Epithelial cell of esophagus (primary cell): Measurements from ENCODE around the gene CLEC19A.

Experiments
- DNase-seq: peaks from one replicate; pipeline ENCODE4 v3.0.0; 2010; ENCODE audit warnings: low read depth
- H3K4me3 ChIP-seq: 2 replicates; pipeline ENCODE4 v1.5.1; 2011; ENCODE audit warnings: mild to moderate bottlenecking, low read length, control low read depth
- TF ChIP-seq, protein P1 (sequence below): IDR thresholded peaks from 2 replicates; pipeline ENCODE4 v1.5.1; 2011; ENCODE audit warnings: low read depth, mild to moderate bottlenecking, low read length, control low read depth, inconsistent platforms; ENCODE audit not compliant: insufficient read depth; ENCODE audit errors: missing control alignments

Gene CLEC19A

DNA sequence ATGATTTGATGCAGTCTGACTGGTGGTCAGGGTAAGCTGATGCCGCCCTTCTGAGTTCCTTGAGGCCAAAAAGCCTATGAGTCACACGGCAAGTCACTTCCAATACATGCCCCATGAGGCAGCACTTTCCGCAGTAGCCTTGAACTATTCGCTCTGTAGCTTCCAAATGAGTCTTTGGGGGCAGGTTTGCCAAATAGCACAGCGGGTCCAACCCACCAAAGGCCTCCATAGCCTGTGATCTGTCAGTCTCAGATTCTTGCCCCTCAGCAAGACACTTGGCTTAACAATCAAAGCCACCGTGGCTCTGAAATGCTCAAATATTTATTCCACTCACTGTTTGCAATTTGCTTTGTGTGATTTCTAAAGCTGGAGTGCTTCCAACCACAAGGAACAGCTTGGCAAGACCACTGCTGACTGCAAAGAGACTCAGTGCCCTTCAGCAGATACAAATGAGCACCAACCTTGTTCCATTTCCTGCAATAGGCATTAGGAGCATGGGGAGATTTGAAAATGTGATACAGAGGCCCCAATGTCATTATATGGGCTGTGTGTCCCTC lies 45.4 kb downstream of the CLEC19A start:
- no peak overlapping the region for H3K4me3 ChIP-seq
- DNase-seq, result peak; percentile 60
- TF ChIP-seq, protein P1, sequence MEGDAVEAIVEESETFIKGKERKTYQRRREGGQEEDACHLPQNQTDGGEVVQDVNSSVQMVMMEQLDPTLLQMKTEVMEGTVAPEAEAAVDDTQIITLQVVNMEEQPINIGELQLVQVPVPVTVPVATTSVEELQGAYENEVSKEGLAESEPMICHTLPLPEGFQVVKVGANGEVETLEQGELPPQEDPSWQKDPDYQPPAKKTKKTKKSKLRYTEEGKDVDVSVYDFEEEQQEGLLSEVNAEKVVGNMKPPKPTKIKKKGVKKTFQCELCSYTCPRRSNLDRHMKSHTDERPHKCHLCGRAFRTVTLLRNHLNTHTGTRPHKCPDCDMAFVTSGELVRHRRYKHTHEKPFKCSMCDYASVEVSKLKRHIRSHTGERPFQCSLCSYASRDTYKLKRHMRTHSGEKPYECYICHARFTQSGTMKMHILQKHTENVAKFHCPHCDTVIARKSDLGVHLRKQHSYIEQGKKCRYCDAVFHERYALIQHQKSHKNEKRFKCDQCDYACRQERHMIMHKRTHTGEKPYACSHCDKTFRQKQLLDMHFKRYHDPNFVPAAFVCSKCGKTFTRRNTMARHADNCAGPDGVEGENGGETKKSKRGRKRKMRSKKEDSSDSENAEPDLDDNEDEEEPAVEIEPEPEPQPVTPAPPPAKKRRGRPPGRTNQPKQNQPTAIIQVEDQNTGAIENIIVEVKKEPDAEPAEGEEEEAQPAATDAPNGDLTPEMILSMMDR, result peak; percentile 5

- TF ChIP-seq, protein P1, result no peak
- H3K4me3 ChIP-seq, result no peak overlapping the region
- DNase-seq, result no peak
These were observed 46.3 kb downstream of the CLEC19A start for GRCh38 chr16:19331794-19332193.

GRCh38 chr16:19338335-19338734 lies 52.8 kb downstream of the CLEC19A start:
- no peak for DNase-seq
- TF ChIP-seq, protein P1, result no peak
- no peak overlapping the region for H3K4me3 ChIP-seq

- H3K4me3 ChIP-seq, result no peak overlapping the region
- TF ChIP-seq, protein P1, result no peak
- DNase-seq, result no peak
These were observed 58.8 kb downstream of the CLEC19A start for GRCh38 chr16:19344224-19344801.

DNA sequence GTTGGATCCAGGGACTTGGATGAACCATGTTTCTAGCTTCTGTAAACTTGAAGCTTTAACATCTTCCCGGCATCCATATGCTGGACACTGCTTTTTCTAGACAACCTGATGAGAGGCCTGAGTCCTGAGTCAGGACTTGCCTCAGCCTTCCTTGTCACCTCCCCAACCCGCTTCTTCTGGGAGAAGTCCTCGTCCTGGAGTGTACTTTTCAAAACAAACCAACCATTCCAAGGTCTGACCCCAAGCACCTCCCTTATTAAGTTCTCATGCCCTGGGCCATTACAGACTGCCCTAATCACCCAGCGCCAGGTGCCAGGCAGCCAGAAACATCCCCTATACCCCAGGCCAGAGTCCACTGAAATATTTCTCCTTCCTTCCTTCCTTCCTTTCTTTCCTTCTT lies 59.4 kb downstream of the CLEC19A start:
- TF ChIP-seq, protein P1, result no peak
- no peak for DNase-seq
- no peak overlapping the region for H3K4me3 ChIP-seq

- no peak overlapping the region for H3K4me3 ChIP-seq
- no peak for DNase-seq
- TF ChIP-seq, protein P1, result no peak
These were observed 60.9 kb downstream of the CLEC19A start for GRCh38 chr16:19346335-19346922.

DNA sequence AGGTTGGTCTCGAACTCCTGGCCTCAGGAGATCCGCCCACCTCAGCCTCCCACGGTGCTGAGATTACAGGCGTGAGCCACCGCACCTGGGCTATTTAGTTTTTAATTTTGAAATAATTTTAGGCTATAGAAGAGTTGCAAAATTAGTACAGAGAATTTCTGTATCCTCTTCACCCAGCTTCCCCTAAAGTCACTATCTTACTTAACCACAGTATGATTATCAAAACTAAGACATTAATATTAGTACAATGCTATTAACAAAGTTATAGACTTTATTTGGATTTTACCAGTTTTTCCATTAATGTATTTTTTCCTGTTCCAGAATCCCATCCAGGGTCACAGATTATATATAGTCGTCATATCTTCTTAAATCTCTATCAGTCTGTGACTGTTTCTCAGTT lies 62.6 kb downstream of the CLEC19A start:
- TF ChIP-seq, protein P1, result no peak
- no peak for DNase-seq

More for the DNA sequence above, 62.6 kb downstream of the CLEC19A start:
- H3K4me3 ChIP-seq, result no peak overlapping the region
